GM19025 (cell line): ENCODE results near the gene FRS3.
A peak's percentile ranks its signal among the peaks of the same experiment; 100 is the strongest.

Experiments
- ATAC-seq: cut with Tn5 transposase; IDR thresholded peaks from one replicate; pipeline ENCODE4 v1.9.1; 2021; ENCODE audit warnings: mild to moderate bottlenecking, low read depth, moderate library complexity; ENCODE audit not compliant: unreplicated experiment

FRS3 gene

DNA sequence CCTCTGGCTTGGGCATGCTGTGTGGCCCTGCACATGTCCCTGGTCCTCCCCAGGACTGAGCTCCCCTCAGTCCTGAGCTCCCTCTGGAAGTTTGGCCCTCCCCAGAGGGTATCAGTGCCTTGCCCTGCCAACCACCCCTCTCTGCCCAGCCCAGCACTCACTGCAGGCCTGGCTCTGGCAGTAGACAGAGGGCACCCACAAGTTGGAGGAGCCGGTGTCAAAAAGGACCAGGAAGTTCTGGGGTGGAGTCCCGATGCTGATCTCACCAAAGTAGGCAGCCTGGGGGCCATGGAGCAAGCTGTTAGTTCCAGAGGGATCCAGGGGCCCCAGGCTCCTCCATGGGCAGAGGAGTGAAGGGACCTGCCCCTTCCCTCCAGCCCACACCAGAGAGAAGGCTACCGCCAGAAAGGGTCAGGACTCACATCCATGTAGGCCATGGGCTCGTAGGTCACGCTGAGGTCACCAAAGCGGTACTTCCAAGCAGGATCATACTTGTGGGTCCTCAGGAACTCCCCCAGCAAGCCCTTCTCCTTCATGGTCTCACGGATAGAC is 35.4 kb downstream of the FRS3 start:
- no peak for ATAC-seq

- no peak for ATAC-seq
Measured at GRCh38 chr6:41743406-41744235, 36.1 kb downstream of the FRS3 start.

- ATAC-seq, result no peak
Measured at GRCh38 chr6:41741625-41742490, 37.8 kb downstream of the FRS3 start.

GRCh38 chr6:41740366-41741162 is 39.1 kb downstream of the FRS3 start:
- no peak for ATAC-seq

DNA sequence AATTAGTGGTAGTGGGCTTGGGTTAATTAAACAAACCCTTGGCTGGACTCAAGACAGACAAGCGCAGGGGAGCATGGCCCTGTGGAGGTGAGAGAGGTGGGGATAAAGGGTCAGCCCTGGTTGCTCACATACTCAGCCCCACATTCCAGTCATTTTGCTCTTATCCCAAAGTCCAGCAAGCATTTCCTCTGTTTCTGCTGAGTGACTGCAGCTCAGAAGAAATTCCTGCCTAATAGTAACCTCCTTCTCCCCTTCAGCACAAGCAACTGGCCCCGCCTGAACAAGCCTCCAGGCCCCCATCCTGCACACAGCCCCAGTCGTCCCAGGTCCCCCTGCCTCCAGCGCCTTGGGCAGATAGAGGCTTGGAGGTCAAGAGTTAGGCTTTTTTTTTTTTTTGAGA is 40.7 kb downstream of the FRS3 start:
- no peak for ATAC-seq

- ATAC-seq, result no peak
Measured at GRCh38 chr6:41737591-41738130, 42.0 kb downstream of the FRS3 start.

GRCh38 chr6:41736800-41737555 is 42.7 kb downstream of the FRS3 start:
- no peak for ATAC-seq

GRCh38 chr6:41736186-41736733 is 43.4 kb downstream of the FRS3 start:
- no peak for ATAC-seq

DNA sequence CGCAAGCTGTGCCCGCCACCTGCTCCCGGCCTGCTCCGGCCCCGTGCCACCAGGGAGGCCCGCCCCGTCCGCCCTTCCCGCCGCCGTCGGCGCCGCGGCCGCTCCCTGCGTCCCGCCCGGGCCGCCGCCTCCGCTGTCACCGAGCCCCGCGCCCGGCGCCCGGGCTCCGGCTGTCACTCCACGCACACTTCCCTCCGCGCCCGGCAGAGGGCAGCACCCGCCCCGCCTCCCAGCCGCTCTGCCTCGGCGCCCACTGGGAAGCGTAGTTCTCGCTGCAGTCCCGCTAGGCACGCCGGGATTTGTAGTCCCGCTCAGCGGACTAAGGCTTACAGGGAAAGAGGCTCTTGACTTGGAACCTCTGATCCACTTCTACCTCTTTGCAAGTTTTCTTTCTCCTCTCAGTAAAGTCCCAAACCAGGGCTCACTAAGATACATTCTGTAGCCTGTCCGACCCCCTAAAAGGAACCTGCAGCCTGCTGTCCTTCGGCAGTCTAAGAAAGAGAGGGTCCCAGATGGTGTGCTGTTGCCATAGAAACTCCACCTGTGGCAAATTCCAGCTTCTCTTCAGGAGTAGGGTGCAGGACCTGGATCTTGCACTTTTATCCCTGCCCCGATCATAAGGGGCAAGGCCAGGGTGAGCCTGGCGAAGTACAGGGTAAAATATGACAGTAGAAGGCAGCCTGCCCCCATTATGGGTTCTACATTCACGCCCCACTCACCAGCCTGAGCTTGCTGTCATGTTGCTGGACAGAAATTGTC is 44.1 kb downstream of the FRS3 start, which contains the start of gene TFEB:
Gene TFEB, minus strand, starts transcription at position 182 of the 759 bp plus-strand sequence. CDS start 44,395 bp downstream, outside the sequence.
- ATAC-seq, result peak; percentile 35

- ATAC-seq, result peak; percentile 14
Measured at GRCh38 chr6:41734666-41735426, 44.9 kb downstream of the FRS3 start.

GRCh38 chr6:41733707-41734665 is 45.7 kb downstream of the FRS3 start:
- peak; percentile 36 for ATAC-seq

- ATAC-seq, result no peak
Measured at GRCh38 chr6:41733360-41733706, 46.4 kb downstream of the FRS3 start.

- ATAC-seq, result peak; percentile 28
Measured at GRCh38 chr6:41732591-41733359, 46.9 kb downstream of the FRS3 start.

GRCh38 chr6:41732149-41732548 is 47.6 kb downstream of the FRS3 start:
- no peak for ATAC-seq

GRCh38 chr6:41731561-41732086 is 48.1 kb downstream of the FRS3 start:
- ATAC-seq, result no peak
